NCI-H748 treated with DMSO at 0.1 percent for 48 hours (cell line): Measurements from ENCODE around the gene PGAP2.
A peak's percentile ranks its signal among the peaks of the same experiment; 100 is the strongest.
"Not testable (repeated sequence)": the region's sequence is repeated elsewhere in the genome, so short reads cannot be mapped to it uniquely, and the experiment has no call there.

Experiments
- DNase-seq: peaks from one replicate; lab custom pipeline; 2025; lab: John Stamatoyannopoulos, UW

PGAP2 gene

DNA sequence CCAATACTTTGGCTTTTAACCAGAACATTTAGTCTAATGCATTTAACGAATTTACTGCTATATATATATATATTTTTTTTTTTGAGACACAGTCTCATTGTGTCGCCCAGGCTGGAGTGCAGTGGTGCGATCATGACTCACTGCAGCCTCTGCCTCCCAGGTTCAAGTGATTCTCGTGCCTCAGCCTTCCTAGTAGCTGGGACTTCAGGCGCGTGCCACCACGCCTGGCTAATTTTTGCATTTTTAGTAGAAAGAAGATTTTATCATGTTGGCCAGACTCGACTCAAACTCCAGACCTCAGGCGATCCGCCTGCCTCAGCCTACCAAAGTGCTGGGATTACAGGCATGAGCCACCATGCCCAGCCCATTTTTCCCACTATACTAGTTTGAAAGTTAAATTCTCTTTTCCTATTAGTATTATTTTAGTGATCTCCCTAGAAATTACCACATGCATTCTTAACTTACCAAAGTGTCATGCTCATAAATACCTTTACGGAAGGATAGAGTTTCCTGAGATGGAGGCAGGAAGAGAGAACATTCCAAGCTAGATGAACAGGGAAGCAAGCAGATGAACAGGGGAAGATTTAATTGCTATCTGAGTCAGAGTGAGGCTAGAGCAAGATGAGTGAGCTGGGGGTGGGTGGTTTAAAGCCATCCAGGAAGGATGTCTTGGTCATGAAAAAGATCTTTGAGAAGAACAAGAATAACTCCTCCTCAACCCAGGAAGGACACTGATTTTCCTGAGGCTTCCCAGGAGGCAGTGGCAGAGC, 4.4 kb upstream of the PGAP2 start:
- no peak for DNase-seq

DNA sequence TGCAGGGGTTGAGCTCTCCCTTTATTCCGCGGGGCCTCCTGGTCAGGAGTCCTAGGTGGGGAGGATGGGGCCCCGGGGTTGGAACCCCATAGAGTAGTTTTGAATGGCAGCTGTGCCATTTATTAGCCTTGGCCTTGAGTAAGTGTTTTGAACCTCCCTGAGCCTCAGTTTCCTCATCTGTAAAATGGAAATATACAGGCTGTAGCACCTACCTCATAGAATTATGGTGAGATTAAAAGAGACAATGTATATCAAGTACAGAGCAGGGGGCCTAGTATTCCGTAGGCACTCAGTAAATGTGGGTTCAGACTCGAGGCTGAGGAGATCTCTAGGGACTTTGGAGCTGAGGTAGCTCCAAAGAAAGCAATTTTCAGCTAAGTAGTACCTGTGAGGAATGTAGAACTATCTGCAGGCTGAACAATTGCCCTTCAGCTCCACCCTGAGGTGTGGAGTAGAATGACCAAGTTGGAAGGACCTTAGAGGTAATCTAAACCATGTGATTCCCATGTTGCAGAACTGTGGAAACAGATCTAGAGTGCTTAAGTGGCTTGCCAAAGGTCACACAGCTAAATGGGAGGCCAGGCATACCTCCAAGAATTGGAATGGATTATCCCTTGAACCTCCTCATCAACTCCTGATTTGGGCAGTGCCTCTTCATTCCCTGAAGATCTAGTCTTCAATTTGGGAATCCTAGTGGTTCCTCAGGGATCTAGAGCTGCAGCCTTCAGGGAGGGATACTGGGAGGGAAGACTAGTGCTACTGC, 682 bp downstream of the PGAP2 start:
- peak; percentile 21 for DNase-seq

DNA sequence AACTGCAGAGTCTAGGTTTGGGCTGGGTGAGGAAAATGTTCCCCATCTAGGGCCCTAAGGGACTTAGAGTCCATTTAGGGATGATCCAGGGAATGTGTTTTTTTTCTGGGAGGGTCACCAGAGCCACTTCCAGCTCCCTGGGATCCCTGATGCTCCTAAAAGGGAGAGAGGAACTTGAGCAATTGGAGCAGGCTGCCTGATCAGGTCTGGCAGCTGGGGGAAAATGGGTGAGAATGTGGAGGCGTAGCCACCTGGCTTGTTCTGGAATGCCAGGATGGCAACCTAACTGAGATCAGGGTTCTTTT, 1.2 kb downstream of the PGAP2 start:
- DNase-seq, result no peak

DNA sequence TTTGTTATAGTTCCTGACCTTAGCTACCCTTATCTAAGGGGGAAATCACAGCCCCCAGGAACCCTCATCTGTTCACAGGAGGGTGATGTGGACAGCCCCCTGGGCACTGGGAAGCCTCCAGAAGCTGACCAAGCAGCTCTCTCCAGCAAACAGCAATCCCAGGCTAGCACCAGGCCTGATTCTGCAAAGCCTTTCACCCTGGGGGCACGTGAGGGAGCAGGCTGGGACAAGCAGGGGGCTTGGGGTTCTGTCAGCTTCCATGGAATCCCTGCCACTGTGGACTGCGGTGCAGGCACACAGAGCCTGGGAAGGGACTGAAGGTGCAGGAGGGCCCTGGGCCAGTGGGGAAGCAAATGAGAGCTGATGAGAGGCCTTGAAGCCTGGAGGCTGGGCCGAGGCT, 2.1 kb downstream of the PGAP2 start:
- DNase-seq, result no peak

DNA sequence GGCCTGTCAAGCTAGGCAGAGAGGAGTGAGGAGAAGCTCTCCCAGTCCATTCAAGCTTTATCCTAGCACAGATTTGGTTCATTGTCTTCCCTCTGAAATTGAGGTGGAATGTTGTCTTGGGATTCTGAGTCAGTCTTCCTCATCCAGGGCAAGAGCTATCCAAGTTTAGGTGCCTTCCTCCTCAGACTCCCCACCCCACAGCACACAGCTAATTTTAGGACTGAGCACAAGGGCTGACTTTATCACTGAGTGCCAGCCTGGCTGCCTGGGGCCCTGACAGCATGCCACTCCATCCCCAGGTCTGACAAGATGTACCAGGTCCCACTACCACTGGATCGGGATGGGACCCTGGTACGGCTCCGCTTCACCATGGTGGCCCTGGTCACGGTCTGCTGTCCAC, 2.6 kb downstream of the PGAP2 start:
- no peak for DNase-seq

DNA sequence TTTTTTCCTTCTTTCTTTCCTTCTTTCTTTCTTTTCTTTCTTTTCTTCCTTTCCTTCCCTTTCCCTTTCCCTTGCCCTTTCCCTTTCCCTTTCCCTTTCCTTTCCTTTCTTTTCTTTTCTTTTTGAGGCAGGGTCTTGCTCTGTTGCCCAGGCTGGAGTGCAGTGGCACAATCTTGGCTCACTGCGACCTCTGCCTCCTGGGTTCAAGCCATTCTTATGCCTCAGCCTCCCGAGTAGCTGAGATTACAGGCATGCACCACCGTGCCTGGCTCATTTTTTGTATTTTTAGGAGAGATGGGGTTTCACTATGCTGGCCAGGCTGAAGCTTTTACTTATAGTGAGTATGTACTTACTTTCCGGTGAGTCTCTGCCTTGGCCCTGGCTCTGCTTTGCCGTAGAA, 6.5 kb downstream of the PGAP2 start:
- DNase-seq, result not testable (repeated sequence)

DNA sequence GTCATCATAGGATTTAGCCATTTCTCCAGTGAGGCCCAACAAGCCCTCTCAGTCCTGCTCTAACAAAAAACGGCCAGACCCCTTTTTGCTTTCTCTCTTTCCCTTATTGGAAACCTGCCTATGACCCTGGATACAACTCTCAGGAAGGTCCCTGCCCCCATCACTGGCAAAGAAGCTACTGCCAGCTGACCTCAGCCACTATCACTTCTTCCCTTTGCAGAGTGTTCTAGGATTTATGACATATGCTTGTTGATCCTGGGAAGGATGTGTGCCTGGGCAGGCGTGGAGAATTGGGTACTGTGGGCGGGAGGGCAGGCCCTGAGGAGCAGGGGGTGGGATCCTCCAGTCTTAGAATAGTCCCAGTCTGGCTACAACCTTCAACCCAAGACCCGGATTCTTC, 7.5 kb downstream of the PGAP2 start:
- DNase-seq, result no peak

DNA sequence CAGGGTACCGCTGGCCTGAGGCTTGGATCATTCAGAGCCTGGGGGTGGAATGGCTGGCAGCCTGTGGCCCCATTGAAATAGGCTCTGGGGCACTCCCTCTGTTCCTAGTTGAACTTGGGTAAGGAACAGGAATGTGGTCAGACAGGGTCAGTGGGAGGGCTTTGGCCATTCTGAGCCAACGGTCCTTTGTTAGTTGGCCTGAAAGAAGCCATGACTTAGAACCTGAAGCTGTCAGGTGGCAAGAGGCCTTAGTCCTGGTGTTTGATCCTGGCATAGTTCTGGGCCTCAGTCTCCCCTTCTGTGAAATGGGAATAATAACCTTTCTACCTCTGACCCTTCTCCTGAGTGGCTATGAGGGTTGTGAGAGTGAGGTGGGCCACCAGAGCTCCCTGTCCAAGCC, 8.3 kb downstream of the PGAP2 start:
- DNase-seq, result no peak

DNA sequence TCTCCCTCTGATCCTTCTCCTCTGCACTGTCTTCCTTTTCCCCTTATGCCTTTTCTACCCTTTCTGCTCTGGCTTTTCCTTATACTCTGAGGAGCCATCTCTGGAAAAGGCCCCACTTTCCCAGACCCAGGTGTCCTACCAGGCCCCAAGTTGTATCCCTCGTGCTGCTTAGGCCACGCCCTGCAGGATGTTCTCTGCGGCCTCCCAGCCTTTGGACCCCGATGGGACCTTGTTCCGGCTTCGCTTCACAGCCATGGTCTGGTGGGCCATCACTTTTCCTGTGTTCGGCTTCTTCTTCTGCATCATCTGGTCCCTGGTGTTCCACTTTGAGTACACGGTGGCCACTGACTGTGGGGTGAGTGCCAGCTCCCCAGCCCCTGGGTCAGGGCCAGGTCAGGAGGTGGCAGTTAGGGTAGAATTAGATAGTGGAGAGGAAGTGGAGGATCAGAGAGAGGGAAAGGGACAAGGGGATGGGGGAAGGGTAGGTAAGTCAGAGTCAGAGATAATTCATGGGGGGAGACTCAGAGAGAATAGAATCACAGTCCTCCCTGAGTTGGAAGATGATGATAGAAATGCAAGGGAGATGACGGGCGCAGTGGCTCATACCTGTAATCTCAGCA, 8.9 kb downstream of the PGAP2 start:
- no peak for DNase-seq

DNA sequence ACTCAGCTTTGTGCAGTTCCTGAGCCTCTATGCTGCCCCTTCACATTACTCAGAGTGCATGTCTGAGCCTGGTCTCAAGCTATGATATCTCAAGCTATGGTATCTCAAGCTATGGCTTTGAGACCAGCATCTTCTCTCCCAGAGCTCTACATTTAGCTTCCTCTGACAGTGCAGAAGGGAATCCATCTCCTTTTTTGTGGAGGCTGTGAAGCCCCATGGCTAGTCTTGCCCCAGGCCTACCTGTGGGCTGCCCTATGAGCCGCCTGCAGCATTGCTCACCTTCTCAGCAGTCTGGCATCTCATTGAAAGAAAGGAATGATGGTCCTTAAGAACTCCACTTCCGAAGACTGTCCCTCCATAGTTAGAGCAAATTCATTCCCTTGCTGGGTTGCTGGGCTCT, 12.6 kb downstream of the PGAP2 start:
- no peak for DNase-seq

DNA sequence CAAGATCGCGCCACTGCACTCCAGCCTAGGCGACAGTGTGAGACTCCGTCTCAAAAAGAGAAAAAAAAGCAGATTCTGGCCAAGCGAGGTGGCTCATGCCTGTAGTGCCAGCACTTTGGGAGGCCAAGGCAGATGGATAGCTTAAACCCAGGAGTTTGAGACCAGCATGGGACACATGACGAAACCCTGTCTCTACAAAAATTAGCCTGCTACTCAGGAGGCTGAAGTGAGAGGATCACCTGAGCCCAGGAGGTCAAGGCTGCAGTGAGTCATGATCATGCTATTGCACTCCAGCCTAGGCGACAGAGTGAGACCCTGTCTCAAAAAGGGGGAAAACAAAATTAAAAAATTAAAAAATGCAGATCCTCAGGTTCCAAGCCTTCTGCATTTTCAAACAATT, 14.0 kb downstream of the PGAP2 start:
- no peak for DNase-seq

DNA sequence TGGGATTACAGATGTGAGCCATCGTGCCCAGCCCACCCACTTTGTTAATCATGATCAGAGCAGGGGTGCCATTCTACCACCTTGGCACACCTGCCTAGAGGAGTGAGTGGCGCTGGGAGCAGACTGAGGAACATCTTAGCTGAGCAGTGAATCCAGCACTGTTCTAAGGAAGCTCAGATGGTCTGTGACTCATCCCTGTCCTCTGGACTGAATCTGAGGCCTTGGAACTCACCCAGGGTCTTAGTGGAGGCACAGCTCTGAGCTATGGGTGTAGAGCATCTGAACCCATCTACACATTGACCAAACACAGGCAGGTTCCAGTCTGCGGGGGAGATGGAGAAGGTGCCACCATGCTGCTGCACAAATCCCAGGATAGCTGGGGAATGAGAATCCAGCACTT, 14.9 kb downstream of the PGAP2 start:
- no peak for DNase-seq

DNA sequence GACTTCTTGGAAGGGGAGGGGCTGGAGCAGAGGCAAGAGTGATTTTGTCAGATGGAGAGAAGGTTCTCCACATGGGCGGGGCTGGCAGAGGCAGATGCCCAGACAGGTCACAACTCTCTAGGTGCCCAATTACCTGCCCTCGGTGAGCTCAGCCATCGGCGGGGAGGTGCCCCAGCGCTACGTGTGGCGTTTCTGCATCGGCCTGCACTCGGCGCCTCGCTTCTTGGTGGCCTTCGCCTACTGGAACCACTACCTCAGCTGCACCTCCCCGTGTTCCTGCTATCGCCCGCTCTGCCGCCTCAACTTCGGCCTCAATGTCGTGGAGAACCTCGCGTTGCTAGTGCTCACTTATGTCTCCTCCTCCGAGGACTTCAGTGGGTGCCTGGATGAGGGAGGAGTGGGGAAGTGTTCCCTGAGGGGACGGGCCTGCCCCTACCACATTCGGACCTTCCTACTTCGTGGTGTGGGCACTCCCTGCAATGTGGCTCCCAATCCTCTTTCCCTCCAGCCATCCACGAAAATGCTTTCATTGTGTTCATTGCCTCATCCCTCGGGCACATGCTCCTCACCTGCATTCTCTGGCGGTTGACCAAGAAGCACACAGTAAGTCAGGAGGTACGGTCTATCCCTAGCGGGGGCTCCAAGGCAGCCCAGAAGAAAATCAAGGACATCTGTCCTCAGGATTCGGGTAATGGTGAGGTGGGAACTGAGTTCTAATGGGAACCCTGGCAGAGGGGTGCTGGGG, 15.6 kb downstream of the PGAP2 start:
- DNase-seq, result no peak

DNA sequence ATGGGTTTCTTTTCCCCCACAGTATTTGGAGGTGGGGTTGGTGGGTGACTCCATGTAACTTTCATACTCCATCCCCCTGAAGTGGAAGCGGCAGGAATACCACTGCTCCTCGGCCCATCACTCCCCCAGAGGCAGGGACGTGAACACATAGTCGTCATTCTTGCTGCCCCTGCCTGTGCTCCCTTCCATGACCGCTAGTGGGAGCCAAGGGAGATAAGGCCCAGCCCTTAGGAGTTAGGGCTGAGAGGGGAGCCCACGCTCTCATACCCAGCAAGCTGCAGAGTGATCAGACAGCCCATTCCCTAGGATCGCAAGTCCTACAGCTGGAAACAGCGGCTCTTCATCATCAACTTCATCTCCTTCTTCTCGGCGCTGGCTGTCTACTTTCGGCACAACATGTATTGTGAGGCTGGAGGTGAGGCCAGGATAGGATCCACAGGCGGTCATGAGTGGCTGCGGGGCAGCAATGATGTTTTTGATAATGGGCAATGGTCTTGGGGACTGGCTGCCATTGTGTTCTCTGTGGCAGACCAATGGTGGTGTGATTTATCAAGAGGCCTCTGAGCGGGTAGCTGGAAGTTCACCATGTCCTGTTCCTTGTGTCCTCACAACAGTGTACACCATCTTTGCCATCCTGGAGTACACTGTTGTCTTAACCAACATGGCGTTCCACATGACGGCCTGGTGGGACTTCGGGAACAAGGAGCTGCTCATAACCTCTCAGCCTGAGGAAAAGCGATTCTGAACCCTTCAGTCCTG, 16.5 kb downstream of the PGAP2 start:
- DNase-seq, result no peak

DNA sequence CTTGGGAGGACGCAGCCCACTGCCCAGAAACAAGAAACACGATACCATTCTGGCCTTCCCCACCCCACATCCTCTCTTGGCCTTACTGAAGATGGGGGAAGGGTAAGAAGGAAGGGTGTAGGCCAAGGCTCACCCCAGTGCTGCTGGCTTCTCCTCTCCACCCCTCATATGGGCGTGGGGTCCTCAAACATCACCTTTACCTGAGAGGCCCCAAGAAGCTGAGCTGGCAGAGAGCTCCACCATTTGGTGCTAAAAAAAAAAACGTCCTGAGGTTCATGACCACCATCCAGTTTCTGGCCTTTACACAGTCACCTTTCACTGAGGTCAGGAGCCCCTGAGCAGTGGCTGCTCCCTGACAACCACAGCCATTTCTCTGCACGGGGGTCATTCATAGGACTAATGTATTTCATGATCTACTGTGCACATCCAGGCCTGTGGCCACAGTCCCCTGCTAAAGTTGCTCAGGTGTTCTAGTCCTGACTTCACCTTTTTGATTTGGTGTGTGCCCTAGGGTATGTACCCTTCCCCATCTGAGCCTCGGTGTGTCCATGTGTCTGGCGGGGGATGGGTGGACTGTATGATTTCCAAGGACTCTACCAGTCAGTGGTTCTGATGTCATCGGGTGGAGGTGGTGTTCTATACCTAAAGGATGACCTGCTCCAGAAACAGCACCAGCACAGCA, 17.3 kb downstream of the PGAP2 start:
- DNase-seq, result no peak

DNA sequence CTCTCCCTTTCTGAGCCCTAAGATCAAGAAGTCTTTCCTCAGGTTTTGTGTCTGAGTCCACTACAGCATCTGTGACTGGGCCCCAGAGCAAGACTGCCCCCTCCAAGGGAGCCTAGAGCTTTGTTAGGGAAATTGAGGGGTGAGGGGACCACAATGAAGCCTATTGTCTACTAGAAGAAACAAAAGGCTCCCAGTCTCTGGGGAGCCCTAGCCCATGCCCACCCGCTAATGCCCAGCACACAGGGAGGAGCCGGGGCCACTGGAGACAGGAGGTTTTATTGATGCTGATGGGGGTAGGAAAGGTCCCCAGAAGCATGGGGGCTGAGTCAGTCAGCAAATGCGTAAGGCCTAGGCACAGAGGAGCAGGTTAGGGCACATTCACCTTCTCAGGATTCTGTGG, 18.4 kb downstream of the PGAP2 start:
- DNase-seq, result no peak

DNA sequence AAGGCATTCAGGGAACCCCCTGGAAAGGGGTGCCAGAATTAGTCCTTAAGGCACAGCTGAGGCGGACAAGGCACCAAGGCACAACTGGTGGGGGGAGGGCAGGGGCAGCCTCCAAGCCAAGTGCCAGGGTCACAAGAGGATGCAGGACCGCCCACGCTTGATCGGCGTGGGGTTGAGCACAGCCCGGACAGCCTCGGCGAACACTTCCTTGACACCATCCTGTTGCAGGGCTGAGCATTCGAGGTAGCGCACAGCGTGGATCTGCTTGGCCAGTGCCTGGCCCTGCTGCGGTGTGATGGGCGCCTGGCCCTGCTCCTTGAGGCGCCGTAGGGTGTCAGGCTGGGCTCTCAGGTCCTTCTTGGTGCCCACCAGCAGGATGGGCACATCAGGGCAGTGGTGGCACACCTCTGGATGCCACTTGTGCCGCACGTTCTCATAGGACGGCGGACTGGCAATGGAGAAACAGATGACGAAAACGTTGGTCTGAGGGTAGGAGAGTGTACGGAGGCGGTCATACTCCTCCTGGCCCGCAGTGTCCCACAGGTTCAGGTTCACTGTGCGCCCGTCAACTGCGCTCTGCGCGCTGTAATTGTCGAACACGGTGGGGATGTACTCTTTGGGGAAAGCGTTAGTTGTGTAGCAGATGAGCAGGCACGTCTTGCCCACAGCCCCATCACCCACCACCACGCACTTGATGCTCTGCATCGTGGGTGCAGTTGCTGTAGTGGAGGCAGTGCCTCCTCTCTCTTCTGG, 19.2 kb downstream of the PGAP2 start:
- DNase-seq, result no peak

DNA sequence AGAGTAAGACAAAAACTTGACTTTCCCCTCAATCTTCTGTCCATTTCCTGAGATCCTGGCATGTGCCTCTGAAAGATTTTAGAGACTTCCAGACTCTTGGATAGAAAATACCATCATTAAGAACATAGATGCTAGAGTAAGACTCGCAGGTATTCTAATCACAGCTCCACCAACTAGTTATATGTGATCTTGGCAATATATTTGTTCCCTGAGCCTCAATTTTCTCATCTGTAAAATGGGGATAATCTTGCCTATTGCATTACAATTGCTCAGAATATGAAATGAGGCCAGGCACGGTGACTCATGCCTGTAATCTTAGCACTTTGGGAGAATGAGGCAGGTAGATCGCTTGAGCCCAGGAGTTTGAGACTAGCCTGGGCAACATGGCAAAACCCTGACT, 21.7 kb downstream of the PGAP2 start:
- DNase-seq, result no peak

DNA sequence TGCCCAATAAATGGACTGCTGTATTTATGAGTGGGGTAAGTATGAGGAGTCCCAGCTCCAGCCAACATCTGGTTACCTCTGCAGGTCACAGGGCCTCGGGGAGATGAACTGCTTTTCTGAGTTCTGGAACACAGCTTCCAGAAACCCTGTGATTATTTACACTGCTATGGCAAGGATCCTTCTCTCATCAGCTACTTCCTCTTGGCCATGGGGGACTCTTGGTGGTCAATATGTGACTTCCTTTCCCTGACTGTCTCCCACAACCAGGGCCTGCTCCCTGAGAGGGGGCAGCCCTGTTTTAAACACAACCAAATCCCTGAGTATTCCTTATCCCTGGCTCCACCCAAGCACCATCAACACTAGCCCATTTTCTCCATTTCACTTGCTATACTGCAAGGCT, 22.4 kb downstream of the PGAP2 start:
- DNase-seq, result no peak

DNA sequence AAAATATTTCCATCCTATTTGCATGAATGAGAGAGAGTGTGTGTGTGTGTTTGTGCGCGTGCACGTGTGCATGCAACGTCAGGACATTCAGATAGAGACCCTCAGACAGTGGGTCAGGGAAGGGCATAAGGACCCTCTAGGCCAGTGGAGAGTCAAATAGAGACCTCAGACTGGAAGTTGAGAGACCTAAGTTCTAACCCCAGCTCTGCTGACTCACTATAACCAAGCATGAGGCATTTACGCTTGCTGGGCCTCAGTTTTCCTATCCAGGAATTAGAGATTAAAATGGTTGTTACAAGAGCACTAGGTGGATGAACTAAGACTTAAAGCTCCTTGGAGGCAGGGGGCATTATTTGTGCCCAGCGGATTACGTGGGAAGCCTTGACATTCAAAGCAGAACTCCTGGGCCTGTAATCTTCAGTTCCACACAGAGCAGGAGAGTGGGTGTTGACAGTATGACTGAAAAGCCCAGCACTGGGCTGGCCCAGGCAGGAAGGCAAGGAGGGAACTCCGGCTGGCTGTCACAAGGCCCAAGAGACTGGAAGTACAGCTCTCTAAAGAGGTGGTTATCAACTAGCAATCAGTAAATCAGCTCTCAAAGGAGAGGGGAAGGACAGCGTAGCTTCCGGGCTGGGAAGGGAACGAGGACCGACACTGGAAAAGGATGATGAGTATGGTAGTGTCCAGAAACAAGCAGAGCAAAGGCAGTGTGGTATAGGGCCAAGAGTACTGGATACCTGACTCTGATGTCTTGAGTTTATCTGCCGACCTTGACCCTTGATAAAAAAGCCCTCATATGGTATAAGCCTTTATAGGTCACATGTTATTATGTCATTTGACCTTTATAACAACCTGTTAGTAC, 23.2 kb downstream of the PGAP2 start:
- DNase-seq, result no peak
